Tibial nerve (tissue), 4 donors: ENCODE measurements around the gene TAS2R10. TPM values are rescaled to one million over a fixed set of nuclear protein-coding genes. Genes with fewer than 3 reads are reported as not detected.
"Not testable (repeated sequence)": the region's sequence is repeated elsewhere in the genome, so short reads cannot be mapped to it uniquely, and the experiment has no call there.

Source experiments
- DNase-seq, 2 donors: peaks; one replicate each; pipeline ENCODE4 v3.0.0-alpha.2; 2019; ENCODE audit warnings: low spot score in 2 of 2
- H3K27ac ChIP-seq, 4 donors: fragments of 200-600 bp; sonication (generic) in 3 of 4; one replicate each; pipeline ENCODE4 v1.5.1; 2017 to 2019; ENCODE audit warnings: mild to moderate bottlenecking in 1 of 4
- H3K27me3 ChIP-seq, 2 donors: fragments of 200-600 bp; sonication (generic) in 1 of 2; one replicate each; pipeline versions ENCODE4 v1.5.1 to v1.6.0; 2017 to 2019
- H3K36me3 ChIP-seq, 3 donors: fragments of 200-600 bp; sonication (generic); one replicate each; pipeline ENCODE4 v1.5.1; 2018 to 2019
- H3K4me1 ChIP-seq, 4 donors: fragments of 200-600 bp; sonication (generic) in 3 of 4; one replicate each; pipeline ENCODE4 v1.5.1; 2017 to 2019
- H3K4me3 ChIP-seq, 4 donors: fragments of 200-600 bp; sonication (generic) in 3 of 4; one replicate each; pipeline ENCODE4 v1.5.1; 2017 to 2019; ENCODE audit warnings: mild to moderate bottlenecking in 1 of 4, moderate library complexity in 1 of 4
- H3K9me3 ChIP-seq, 4 donors: fragments of 200-600 bp; sonication (generic) in 3 of 4; one replicate each; pipeline ENCODE4 v1.5.1; 2017 to 2019
- EP300 ChIP-seq, 2 donors: sonication (generic); formaldehyde crosslinking; IDR thresholded peaks; one replicate each; pipeline ENCODE4 v1.6.1; 2017; ENCODE audit warnings: antibody characterized with exemption in 2 of 2, mild to moderate bottlenecking in 1 of 2
- POLR2A ChIP-seq, 2 donors: fragments of 450-650 bp; IDR thresholded peaks; one replicate each; pipeline ENCODE4 v1.6.1; 2017; ENCODE audit warnings: antibody characterized with exemption in 2 of 2, mild to moderate bottlenecking in 2 of 2, moderate library complexity in 2 of 2
- WGBS, 2 donors: methylation state at CpG; one replicate each; pipeline ENCODE4 v1.1.5; 2018; 5-methylcytosine and 5-hydroxymethylcytosine counted together
- total RNA-seq, 4 donors: library from RNA; depleted of rRNA; stranded (reverse); fragments of >200 nt; gene quantifications; one replicate each; pipeline ENCODE4 v1.1.0, GENCODE V29; 2016
- TF ChIP-seq, protein P1 (sequence below), 5 experiments: fragments of 200-600 bp in 3 of 5; fragments of 450-650 bp in 2 of 5; sonication (generic) in 3 of 5; IDR thresholded peaks; one replicate each; pipeline ENCODE4 v1.5.1; 2016 to 2019; ENCODE audit warnings: antibody characterized with exemption in 5 of 5, mild to moderate bottlenecking in 3 of 5, moderate library complexity in 2 of 5

TAS2R10 gene
- total RNA-seq, 4 donors from 2014 or later, result 0.59 to 1.7 (median 1.5) TPM; not detected in 1

DNA sequence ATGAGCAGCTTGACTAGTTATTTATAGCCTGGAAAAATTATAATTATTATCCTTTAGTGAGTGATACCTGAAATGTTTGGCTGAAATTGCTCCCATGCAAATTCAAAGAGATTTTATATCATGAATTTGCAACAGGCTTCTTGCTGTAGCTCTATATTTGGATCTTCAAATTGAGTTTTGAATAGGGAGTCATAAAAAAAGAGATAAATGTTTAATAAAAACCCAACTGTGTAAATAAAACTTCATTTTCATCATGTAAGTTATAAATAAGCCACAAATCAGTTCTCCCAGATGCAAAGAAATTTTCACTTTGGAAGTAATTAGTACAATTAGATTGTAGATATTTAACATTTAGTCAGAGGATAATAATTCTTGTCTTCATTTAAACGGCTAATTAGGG is 19.0 kb downstream of the TAS2R10 start, which contains the start of gene TAS2R8:
TSS of gene TAS2R8 (minus strand) at position 101 of the 400 bp plus-strand sequence. CDS start 306 bp downstream, outside the sequence.
- Histone ChIP-seq H3K9me3 (no peaks in the 10 kb centered on the region), H3K4me3 (no peak within 1 kb of the TSS), H3K4me1 (no peaks in the 10 kb centered on the region), H3K27ac (no peak within 1 kb of the TSS), H3K27me3 (no peaks in the 10 kb centered on the region), H3K36me3 (no peaks in the 10 kb centered on the region)
- WGBS, 2 donors, result 68 to 78% methylated on average over 1 of the region's 1 CpG
- DNase-seq, result no peak
- no peak for TF ChIP-seq POLR2A (IDR thresholded peaks at IDR 0.05)
- TF ChIP-seq EP300 (IDR thresholded peaks at IDR 0.05), result no peak
- TF ChIP-seq, protein P1, sequence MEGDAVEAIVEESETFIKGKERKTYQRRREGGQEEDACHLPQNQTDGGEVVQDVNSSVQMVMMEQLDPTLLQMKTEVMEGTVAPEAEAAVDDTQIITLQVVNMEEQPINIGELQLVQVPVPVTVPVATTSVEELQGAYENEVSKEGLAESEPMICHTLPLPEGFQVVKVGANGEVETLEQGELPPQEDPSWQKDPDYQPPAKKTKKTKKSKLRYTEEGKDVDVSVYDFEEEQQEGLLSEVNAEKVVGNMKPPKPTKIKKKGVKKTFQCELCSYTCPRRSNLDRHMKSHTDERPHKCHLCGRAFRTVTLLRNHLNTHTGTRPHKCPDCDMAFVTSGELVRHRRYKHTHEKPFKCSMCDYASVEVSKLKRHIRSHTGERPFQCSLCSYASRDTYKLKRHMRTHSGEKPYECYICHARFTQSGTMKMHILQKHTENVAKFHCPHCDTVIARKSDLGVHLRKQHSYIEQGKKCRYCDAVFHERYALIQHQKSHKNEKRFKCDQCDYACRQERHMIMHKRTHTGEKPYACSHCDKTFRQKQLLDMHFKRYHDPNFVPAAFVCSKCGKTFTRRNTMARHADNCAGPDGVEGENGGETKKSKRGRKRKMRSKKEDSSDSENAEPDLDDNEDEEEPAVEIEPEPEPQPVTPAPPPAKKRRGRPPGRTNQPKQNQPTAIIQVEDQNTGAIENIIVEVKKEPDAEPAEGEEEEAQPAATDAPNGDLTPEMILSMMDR (IDR thresholded peaks at IDR 0.05), result no peak

DNA sequence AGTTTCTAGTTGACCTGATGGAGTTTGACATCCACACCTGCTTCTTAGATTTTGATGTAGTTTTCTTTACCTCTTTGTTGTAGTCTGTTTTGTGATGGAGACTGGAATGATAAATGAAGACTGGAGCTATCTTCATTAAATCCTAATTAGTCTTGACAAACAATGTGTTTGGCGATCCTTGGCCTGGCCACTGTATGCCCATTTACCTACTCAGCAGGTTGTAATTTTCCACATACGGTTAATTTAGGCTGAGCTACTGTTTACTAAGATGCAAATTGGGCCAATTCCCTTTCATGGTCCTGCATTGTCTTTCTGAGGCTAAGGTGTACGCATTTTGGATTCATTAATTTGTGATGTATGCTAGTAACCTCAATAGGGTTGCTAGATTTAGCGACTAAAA is 23.6 kb downstream of the TAS2R10 start, which contains the start of gene TAS2R7:
TSS of gene TAS2R7 (minus strand) at position 41 of the 400 bp plus-strand sequence. CDS start 57 bp downstream, outside the sequence.
- no peak within 1 kb of the TSS for H3K27ac ChIP-seq
- H3K4me1 ChIP-seq, result no peaks in the 10 kb centered on the region
- DNase-seq, result no peak
- no peaks in the 10 kb centered on the region for H3K27me3 ChIP-seq
- H3K36me3 ChIP-seq, result no peaks in the 10 kb centered on the region
- H3K4me3 ChIP-seq, result no peak within 1 kb of the TSS
- WGBS, 2 donors, result 51 to 61% methylated on average over 4 of the region's 4 CpGs
- no peaks in the 10 kb centered on the region for H3K9me3 ChIP-seq
- TF ChIP-seq POLR2A (IDR thresholded peaks at IDR 0.05) (no peak), EP300 (IDR thresholded peaks at IDR 0.05) (no peak)
- TF ChIP-seq, protein P1 (IDR thresholded peaks at IDR 0.05), result no peak

DNA sequence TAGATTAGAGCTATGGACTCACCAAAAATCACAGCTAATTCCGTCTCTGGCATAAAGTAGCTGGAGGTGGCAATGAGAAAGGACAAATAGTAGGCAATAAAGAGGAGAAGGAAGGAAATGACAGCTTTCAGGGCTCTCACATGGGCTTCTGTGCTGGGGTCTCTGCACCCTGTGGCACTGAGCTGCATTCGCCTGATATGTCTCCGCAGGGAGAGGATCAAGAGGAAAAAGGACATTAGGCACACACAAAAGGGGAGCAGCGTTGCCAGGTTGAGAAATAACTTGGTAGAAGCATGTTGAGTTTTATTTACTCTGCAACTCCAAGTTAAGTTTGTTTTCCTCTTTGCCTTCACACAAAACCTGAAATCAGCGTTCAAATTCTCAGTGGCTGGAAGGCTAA is 24.4 kb downstream of the TAS2R10 start:
- no peak overlapping the region for H3K4me3 ChIP-seq
- no peaks in the 10 kb centered on the region for H3K4me1 ChIP-seq
- H3K27ac ChIP-seq, result no peak overlapping the region
- no peaks in the 10 kb centered on the region for H3K27me3 ChIP-seq
- no peaks in the 10 kb centered on the region for H3K36me3 ChIP-seq
- TF ChIP-seq POLR2A (IDR thresholded peaks at IDR 0.05) (no peak), EP300 (IDR thresholded peaks at IDR 0.05) (no peak)
- TF ChIP-seq, protein P1 (IDR thresholded peaks at IDR 0.05), result no peak
- no peak for DNase-seq
- H3K9me3 ChIP-seq, result no peaks in the 10 kb centered on the region
- WGBS, 2 donors, result 49 to 51% methylated on average over 5 of the region's 5 CpGs

DNA sequence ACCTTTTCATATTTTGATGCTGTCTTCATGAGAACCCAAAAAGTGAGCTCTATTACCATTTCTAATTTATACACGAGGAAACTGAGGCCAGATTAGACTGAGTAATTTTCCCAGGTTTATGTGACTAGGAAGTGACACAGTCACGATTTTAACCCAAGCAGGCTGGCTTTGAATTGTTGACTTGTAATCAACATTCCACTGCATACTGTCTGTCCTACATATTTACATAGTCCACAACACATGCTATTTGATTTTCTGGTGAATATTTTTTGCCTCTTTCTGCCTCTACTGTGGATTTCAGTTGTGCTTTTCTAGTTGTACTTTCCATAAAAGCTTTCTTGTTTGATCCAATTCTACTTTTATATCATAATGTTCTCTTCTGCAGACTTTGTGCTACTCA is 31.9 kb downstream of the TAS2R10 start:
- Histone ChIP-seq H3K9me3 (no peaks in the 10 kb centered on the region), H3K27ac (no peak overlapping the region), H3K4me3 (no peak overlapping the region), H3K4me1 (no peaks in the 10 kb centered on the region), H3K36me3 (no peaks in the 10 kb centered on the region), H3K27me3 (no peaks in the 10 kb centered on the region)
- no peak for TF ChIP-seq EP300 (IDR thresholded peaks at IDR 0.05)
- TF ChIP-seq, protein P1 (IDR thresholded peaks at IDR 0.05), result no peak
- TF ChIP-seq POLR2A (IDR thresholded peaks at IDR 0.05), result no peak
- WGBS, 2 donors, result 43 to 46% methylated on average over 2 of the region's 2 CpGs
- DNase-seq, result no peak

DNA sequence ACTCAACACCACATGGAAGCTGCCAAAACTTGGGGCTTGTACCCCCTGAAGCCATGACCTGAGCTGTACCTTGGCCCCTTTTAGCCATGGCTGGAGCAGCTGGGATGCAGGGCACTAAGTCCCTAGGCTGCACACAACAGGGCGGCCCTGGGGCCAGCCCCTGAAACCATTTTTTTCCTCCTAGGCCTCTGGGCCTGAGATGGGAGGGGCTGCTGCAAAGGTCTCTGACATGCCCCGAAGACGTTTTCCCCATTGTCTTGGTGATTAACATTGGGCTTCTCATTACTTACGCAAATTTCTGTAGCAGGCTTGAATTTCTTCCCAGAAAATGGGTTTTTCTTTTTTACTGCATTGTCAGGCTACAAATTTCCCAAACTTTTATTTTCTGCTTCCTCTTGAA is 34.4 kb downstream of the TAS2R10 start:
- WGBS, 2 donors, result 84 to 89% methylated on average over 4 of the region's 4 CpGs
- not testable (repeated sequence) for H3K9me3 ChIP-seq, H3K4me3 ChIP-seq, H3K4me1 ChIP-seq, H3K27ac ChIP-seq, H3K27me3 ChIP-seq, DNase-seq, H3K36me3 ChIP-seq

DNA sequence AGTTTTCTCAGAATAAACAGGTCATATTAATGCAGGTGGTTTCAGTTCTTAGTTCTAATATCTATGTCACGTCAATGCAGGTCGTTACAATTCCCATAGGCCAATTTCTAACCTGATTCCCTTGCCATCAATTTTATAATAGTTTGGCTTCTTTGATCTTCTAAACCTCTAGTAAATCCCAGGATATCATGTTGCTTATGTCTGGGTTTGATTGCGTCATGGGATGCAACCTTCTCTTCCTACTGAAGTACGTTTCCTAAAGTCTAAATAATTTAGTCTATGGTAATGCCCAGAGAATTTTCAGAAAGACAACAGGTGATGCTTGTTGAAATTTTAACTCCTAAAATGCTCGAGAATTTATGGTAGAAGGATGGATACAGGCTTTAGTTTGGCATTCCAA is 42.9 kb downstream of the TAS2R10 start:
- DNase-seq, result no peak
- H3K36me3 ChIP-seq, result no peaks in the 10 kb centered on the region
- no peak overlapping the region for H3K4me3 ChIP-seq
- no peaks in the 10 kb centered on the region for H3K27me3 ChIP-seq
- no peaks in the 10 kb centered on the region for H3K4me1 ChIP-seq
- WGBS, 2 donors, result 80 to 82% methylated on average over 5 of the region's 5 CpGs
- H3K27ac ChIP-seq, result no peak overlapping the region
- H3K9me3 ChIP-seq, result no peaks in the 10 kb centered on the region
- TF ChIP-seq EP300 (IDR thresholded peaks at IDR 0.05), result no peak
- TF ChIP-seq, protein P1 (IDR thresholded peaks at IDR 0.05), result no peak
